Kidney epithelial cell (primary cell): ENCODE data around the gene FAM98A. TPM values are rescaled to one million over a fixed set of nuclear protein-coding genes. Genes with fewer than 3 reads are reported as not detected.

ENCODE experiments used
- DNase-seq: peaks from one replicate; pipeline ENCODE4 v3.0.0-alpha.2; 2010; ENCODE audit warnings: low read depth
- H3K27me3 ChIP-seq: 2 replicates; pipeline ENCODE4 v1.6.0; 2011; ENCODE audit warnings: low read length; ENCODE audit not compliant: control insufficient read depth, insufficient read depth
- H3K36me3 ChIP-seq: 2 replicates; pipeline ENCODE4 v1.5.1; 2011; ENCODE audit warnings: low read length; ENCODE audit not compliant: control insufficient read depth, insufficient read depth
- H3K4me3 ChIP-seq: 2 replicates; pipeline ENCODE4 v1.5.1; 2011; ENCODE audit warnings: low read depth, mild to moderate bottlenecking, control low read depth, low read length
- total RNA-seq: library from RNA; depleted of rRNA; stranded (reverse); fragments of >200 nt; gene quantifications from 2 replicates; pipeline ENCODE4 v1.2.3, GENCODE V29; 2015
- TF ChIP-seq, protein P1 (sequence below): IDR thresholded peaks from 2 replicates; pipeline ENCODE4 v1.5.1; 2011; ENCODE audit warnings: mild to moderate bottlenecking, moderate library complexity, low read length, control low read depth, inconsistent platforms; ENCODE audit not compliant: insufficient read depth, poor library complexity, severe bottlenecking

The FAM98A gene
- total RNA-seq, 1 donor from 2014 or later, result 25.6 TPM

DNA sequence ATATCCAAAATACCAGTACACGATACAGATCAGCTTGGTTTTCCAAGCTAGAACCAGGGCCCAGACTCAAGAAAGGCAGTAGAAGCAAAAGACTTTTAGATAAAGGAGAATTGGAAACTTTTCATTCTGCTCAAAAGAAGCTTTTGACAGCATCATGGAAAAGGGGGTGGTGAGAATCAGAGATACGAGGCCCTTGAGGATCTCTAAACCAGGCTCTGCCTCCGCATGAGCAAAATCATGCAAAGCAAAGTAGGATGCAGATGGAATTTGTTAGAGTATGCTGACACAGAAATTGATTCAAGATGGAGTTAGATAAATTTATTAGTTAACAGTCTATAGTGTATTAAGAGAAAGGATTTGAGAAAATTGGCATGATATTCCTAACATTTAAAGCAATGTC, 39.8 kb downstream of the FAM98A start:
- TF ChIP-seq, protein P1, sequence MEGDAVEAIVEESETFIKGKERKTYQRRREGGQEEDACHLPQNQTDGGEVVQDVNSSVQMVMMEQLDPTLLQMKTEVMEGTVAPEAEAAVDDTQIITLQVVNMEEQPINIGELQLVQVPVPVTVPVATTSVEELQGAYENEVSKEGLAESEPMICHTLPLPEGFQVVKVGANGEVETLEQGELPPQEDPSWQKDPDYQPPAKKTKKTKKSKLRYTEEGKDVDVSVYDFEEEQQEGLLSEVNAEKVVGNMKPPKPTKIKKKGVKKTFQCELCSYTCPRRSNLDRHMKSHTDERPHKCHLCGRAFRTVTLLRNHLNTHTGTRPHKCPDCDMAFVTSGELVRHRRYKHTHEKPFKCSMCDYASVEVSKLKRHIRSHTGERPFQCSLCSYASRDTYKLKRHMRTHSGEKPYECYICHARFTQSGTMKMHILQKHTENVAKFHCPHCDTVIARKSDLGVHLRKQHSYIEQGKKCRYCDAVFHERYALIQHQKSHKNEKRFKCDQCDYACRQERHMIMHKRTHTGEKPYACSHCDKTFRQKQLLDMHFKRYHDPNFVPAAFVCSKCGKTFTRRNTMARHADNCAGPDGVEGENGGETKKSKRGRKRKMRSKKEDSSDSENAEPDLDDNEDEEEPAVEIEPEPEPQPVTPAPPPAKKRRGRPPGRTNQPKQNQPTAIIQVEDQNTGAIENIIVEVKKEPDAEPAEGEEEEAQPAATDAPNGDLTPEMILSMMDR, result no peak
- no peaks in the 10 kb centered on the region for H3K27me3 ChIP-seq
- no peak overlapping the region for H3K4me3 ChIP-seq
- no peaks in the 10 kb centered on the region for H3K36me3 ChIP-seq
- DNase-seq, result no peak

DNA sequence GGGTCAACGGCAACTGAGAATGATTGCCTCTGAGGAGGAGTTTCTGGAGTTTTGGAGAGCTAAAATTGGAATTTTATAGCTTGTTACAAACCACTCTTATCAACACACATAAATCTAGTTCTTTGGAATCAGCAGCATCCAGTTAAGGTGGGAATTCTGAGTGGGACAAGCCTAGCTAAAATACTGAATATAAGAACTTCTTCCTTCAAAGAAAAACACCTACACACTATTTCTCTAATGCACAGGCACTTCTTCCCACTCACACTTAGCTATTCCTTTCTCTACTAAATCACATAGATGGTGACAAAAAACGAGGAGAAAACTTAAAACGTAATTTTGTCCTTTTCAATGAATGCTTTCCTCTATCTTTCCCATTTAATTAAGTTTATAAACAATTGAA, 43.4 kb downstream of the FAM98A start:
- Histone ChIP-seq H3K4me3 (no peak overlapping the region), H3K27me3 (no peaks in the 10 kb centered on the region), H3K36me3 (no peaks in the 10 kb centered on the region)
- TF ChIP-seq, protein P1, result no peak
- DNase-seq, result no peak

DNA sequence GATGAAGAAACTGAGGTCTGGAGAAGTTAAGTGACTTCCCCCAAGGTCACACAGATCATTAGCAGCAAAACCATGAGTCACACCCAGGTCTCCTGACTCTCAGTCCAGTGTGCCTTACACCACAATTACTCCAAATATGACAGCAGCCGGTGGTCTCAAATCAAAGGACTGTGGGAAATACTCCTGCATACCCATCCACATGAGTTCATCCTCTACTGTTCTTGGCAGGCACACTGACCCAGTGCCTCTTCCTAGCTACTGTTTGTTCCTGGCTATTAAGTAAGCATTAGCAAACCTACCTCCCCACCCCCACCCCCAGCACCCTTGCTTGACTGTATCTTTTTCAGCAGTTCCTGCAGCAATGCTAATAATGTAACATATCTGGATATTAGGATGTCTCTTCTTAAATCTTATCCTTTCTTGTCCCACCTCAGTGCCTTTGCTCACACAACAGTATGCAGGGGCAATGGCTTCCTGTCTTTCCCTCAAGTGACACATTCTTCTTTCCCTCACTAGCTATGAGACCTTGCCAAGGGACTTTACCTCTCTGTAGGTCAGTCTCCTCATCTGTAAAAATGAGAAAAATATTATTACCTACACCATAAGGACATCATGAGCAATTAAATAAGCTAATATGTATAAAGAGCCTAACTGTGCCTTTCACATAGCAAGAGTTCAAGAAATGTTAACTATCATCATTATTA, 46.2 kb downstream of the FAM98A start:
- H3K36me3 ChIP-seq, result no peaks in the 10 kb centered on the region
- H3K27me3 ChIP-seq, result no peaks in the 10 kb centered on the region
- H3K4me3 ChIP-seq, result no peak overlapping the region
- TF ChIP-seq, protein P1, result no peak
- DNase-seq, result peak; percentile 14

DNA sequence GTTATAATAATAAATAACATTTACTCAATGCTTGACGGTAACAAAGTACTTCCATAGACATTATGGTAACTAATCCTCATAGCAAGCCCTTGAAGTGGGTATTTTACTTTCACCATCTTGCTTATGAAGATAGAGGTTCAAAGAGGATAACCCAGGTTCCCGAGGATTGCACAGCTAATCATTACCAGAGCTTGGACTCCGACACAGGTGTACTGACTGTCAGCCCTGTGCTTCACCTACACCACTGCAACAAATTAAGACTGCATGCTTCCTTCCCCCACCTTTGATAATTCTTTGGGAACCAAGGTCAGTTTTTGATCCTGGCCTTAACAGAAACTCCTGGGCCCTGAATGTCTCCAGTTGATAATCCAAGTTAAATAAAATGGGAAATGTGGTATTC, 48.9 kb downstream of the FAM98A start:
- TF ChIP-seq, protein P1, result no peak
- no peak for DNase-seq

DNA sequence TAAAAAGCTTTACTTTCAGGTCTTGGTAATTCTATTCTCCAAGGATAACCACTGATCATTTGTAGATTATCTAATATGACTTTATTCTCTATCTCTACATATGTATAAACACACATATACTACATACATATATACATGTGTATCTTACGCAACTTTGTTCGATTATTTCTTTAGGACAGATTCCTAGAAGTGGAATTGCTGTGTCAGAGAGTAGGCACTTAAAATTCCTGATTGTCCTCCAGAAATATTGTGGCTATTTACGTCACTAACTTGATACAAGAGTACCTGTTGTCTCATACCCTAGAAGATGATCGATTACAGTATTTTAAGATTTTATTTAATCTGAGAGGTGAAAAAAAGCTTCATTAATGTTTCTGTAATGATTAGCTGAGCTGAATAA, 57.9 kb downstream of the FAM98A start:
- no peak for DNase-seq
- H3K27me3 ChIP-seq, result no peaks in the 10 kb centered on the region
- TF ChIP-seq, protein P1, result no peak
- no peak overlapping the region for H3K4me3 ChIP-seq
- no peaks in the 10 kb centered on the region for H3K36me3 ChIP-seq

More for the DNA sequence above, 48.9 kb downstream of the FAM98A start:
- Histone ChIP-seq H3K4me3 (no peak overlapping the region), H3K27me3 (no peaks in the 10 kb centered on the region), H3K36me3 (no peaks in the 10 kb centered on the region)

DNA sequence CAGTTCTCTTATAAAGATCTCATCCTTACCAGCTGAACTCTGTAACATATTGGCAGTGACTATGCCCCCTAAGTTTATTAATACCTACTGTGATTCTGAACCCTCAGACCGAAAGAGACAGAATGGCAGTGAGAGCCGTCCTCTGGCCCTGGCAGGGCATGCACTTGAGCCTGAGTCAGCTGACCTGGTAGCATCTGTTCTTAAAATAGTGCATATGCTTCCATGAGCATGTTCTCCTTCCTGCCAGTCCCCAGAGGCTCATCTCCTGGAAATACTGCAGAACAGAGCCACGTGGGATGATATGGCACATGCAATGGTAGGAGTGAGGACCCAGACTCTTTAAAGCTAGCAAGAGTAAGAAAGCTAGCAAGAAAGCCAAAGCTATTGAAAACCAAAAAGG, 63.7 kb downstream of the FAM98A start:
- no peaks in the 10 kb centered on the region for H3K36me3 ChIP-seq
- TF ChIP-seq, protein P1, result no peak
- DNase-seq, result no peak
- H3K4me3 ChIP-seq, result no peak overlapping the region
- no peaks in the 10 kb centered on the region for H3K27me3 ChIP-seq
